Ascending aorta (tissue), 2 donors: ENCODE measurements around the gene SH2D4B. TPM values are rescaled to one million over a fixed set of nuclear protein-coding genes. Genes with fewer than 3 reads are reported as not detected.

Experiments used
- DNase-seq, 2 donors: peaks; one replicate each; pipeline ENCODE4 v3.0.0-alpha.2; 2019; ENCODE audit warnings: low spot score in 2 of 2
- H3K27ac ChIP-seq, 2 donors: fragments of 200-600 bp; sonication (generic); one replicate each; pipeline ENCODE4 v1.5.1; 2016 to 2017; ENCODE audit warnings: mild to moderate bottlenecking in 1 of 2
- H3K27me3 ChIP-seq: fragments of 200-600 bp; sonication (generic); one replicate; pipeline ENCODE4 v1.5.1; 2017
- H3K36me3 ChIP-seq, 2 donors: fragments of 200-600 bp; sonication (generic); one replicate each; pipeline ENCODE4 v1.5.1; 2016
- H3K4me1 ChIP-seq, 2 donors: fragments of 200-600 bp; sonication (generic); one replicate each; pipeline ENCODE4 v1.5.1; 2016 to 2017; ENCODE audit warnings: mild to moderate bottlenecking in 1 of 2
- H3K4me3 ChIP-seq, 2 donors: fragments of 200-600 bp; sonication (generic); one replicate each; pipeline ENCODE4 v1.5.1; 2016 to 2017; ENCODE audit warnings: mild to moderate bottlenecking in 1 of 2
- H3K9me3 ChIP-seq, 2 donors: fragments of 200-600 bp; sonication (generic); one replicate each; pipeline ENCODE4 v1.5.1; 2016
- intact Hi-C: fragments of 100-400 bp; cut with DNase I; formaldehyde crosslinking; loops from one replicate; pipeline ENCODE4 v1.15.1; 2023
- total RNA-seq: library from RNA; depleted of rRNA; stranded (reverse); fragments of >200 nt; gene quantifications from one replicate; pipeline ENCODE4 v1.1.0, GENCODE V29; 2016
- TF ChIP-seq, protein P1 (sequence below), 3 experiments: fragments of 200-600 bp in 2 of 3; fragments of 450-650 bp in 1 of 3; sonication (generic) in 2 of 3; IDR thresholded peaks; one replicate each; pipeline ENCODE4 v1.5.1; 2016 to 2019; ENCODE audit warnings: antibody characterized with exemption in 3 of 3, mild to moderate bottlenecking in 1 of 3, moderate library complexity in 1 of 3

The SH2D4B gene
- total RNA-seq, 1 donor from 2014 or later, result not detected

- peak; percentile 78 to 95 for DNase-seq
- Histone ChIP-seq H3K36me3 (no peaks in the 10 kb centered on the region), H3K4me3 (no peak overlapping the region), H3K27me3 (no peaks in the 10 kb centered on the region), H3K27ac (peak overlapping the region; percentile 52 to 75), H3K4me1 (peaks cover 8 to 44% of the 10 kb centered on the region in 2 donors), H3K9me3 (peaks cover 0 to 9% of the 10 kb centered on the region in 2 donors)
- TF ChIP-seq, protein P1, sequence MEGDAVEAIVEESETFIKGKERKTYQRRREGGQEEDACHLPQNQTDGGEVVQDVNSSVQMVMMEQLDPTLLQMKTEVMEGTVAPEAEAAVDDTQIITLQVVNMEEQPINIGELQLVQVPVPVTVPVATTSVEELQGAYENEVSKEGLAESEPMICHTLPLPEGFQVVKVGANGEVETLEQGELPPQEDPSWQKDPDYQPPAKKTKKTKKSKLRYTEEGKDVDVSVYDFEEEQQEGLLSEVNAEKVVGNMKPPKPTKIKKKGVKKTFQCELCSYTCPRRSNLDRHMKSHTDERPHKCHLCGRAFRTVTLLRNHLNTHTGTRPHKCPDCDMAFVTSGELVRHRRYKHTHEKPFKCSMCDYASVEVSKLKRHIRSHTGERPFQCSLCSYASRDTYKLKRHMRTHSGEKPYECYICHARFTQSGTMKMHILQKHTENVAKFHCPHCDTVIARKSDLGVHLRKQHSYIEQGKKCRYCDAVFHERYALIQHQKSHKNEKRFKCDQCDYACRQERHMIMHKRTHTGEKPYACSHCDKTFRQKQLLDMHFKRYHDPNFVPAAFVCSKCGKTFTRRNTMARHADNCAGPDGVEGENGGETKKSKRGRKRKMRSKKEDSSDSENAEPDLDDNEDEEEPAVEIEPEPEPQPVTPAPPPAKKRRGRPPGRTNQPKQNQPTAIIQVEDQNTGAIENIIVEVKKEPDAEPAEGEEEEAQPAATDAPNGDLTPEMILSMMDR (IDR thresholded peaks at IDR 0.05), result no peak
- intact Hi-C loops, result no loop called here
Measured at GRCh38 chr10:80498833-80499741, 38.6 kb upstream of the SH2D4B start.

DNA sequence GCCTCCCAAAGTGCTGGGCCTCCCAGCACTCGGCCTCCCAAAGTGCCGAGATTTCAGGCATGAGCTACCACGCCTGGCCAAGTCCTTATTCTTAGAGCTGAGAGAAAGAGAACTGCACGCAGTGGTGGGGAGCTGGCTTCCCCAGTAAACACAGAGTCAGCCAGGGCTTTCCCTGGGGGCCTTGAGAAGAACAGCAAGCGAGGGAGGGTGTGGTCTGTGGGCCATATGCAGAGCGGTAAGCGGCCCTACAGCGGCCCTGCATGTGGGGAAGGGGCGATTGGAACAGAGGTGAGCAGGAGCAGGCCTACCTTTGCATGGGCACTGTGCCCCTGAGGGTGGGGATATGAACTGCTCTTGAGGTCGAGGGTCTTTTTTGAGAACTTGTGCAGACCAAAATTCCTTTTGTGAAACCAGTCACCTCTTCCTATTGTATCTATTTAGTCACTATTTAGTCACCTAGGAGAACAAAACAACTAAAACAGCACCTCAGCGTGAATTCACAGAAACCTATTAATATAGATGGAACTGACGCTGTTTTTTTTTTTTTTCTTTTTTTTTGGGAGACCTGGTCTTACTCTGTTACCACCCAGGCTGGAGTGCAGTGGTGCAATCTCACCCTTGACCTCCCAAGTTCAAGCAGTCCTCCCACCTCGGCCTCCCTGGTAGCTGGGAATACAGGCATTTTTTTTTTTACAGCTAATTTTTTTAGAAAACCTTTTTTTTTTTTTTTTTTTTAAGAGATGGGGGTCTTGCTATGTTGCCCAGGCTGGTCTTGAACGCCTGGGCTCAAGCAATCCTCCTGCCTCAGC, 36.9 kb upstream of the SH2D4B start:
- peak in 1 of 2 donors; percentile 66 for DNase-seq
- peaks cover 8 to 41% of the 10 kb centered on the region in 2 donors for H3K4me1 ChIP-seq
- intact Hi-C loops, result no loop called here

DNA sequence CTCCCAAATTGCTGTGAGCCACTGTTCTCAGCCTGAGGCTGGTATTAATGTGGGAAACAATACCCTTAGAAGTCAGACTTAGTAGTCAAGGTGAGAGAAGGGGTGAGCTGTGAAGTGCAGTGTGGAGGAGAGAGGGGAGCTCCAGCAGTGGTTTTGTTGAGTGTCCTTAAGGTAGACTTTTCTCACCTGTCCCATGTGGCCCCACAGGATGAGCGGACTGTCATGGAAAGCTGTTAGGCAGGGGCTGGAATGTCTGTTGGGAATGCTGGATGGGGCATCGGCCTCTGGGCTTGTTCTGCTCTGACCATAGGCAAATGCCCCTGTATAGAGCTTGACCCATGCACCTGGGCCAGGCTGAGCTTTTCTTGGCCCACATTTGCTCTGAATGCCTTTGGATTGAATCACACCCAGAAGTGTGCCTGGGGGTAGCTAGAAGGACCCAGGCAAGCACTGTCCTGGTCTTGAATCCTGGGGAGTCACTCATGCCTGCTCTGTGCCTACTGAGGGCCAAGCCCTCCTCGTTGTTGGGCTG, 36.3 kb upstream of the SH2D4B start:
- H3K9me3 ChIP-seq, result peaks cover 0 to 4% of the 10 kb centered on the region in 2 donors
- DNase-seq, result peak in 1 of 2 donors; percentile 60
- H3K4me1 ChIP-seq, result peaks cover 8 to 44% of the 10 kb centered on the region in 2 donors
- H3K27ac ChIP-seq, result no peak overlapping the region
- no peaks in the 10 kb centered on the region for H3K27me3 ChIP-seq
- TF ChIP-seq, protein P1 (IDR thresholded peaks at IDR 0.05), result no peak
- no peaks in the 10 kb centered on the region for H3K36me3 ChIP-seq
- H3K4me3 ChIP-seq, result no peak overlapping the region
- intact Hi-C loops, result no loop called here

More for the DNA sequence above, 36.9 kb upstream of the SH2D4B start:
- Histone ChIP-seq H3K9me3 (peaks cover 0 to 9% of the 10 kb centered on the region in 2 donors), H3K27me3 (no peaks in the 10 kb centered on the region), H3K27ac (peak overlapping the region; percentile 34 to 35), H3K4me3 (no peak overlapping the region), H3K36me3 (no peaks in the 10 kb centered on the region)
- TF ChIP-seq, protein P1 (IDR thresholded peaks at IDR 0.05), result no peak

GRCh38 chr10:80501913-80502521, 35.7 kb upstream of the SH2D4B start:
- H3K9me3 ChIP-seq, result no peaks in the 10 kb centered on the region
- no peaks in the 10 kb centered on the region for H3K27me3 ChIP-seq
- DNase-seq, result peak in 1 of 2 donors; percentile 62
- H3K36me3 ChIP-seq, result peaks cover under 1 to 3% of the 10 kb centered on the region in 2 donors
- peaks cover 8 to 44% of the 10 kb centered on the region in 2 donors for H3K4me1 ChIP-seq
- intact Hi-C loops, result no loop called here
- no peak overlapping the region for H3K27ac ChIP-seq
- TF ChIP-seq, protein P1 (IDR thresholded peaks at IDR 0.05), result no peak
- no peak overlapping the region for H3K4me3 ChIP-seq
